SH-SY5Y (cell line): ENCODE measurements around the gene ITCH.

ENCODE experiments used
- GATA2 ChIP-seq: IDR thresholded peaks from 2 replicates; pipeline ENCODE4 v1.6.1; 2011; ENCODE audit warnings: mild to moderate bottlenecking, low read depth, low read length
- GATA3 ChIP-seq: IDR thresholded peaks from 2 replicates; pipeline ENCODE4 v1.6.1; 2011; ENCODE audit warnings: low read depth, mild to moderate bottlenecking, low read length, moderate library complexity

- TF ChIP-seq GATA2 (no peak), GATA3 (no peak)
Measured at GRCh38 chr20:34529742-34530141, 166.7 kb downstream of the ITCH start.
